HCT116 (cell line): ENCODE measurements around the gene SORCS2.

Experiments used
- POLR2A ChIP-seq: IDR thresholded peaks from 2 replicates; pipeline ENCODE4 v1.7.0; 2011; ENCODE audit warnings: borderline replicate concordance; ENCODE audit not compliant: insufficient read depth, insufficient read length; ENCODE audit errors: extremely low read depth
- TCF7L2 ChIP-seq: IDR thresholded peaks from 2 replicates; pipeline ENCODE4 v1.7.0; 2011; ENCODE audit warnings: borderline replicate concordance, inconsistent platforms; ENCODE audit not compliant: insufficient read depth, insufficient read length; ENCODE audit errors: extremely low read depth
- TF ChIP-seq, protein P1 (sequence below): IDR thresholded peaks from 2 replicates; pipeline ENCODE4 v1.6.1; 2011; ENCODE audit warnings: mild to moderate bottlenecking, low read length, moderate library complexity; ENCODE audit not compliant: insufficient replicate concordance; ENCODE audit errors: extremely low read depth
- TF ChIP-seq, protein P2 (sequence below), 3 experiments: fragments of 200-600 bp in 1 of 3; sonication (generic) in 1 of 3; IDR thresholded peaks in 2 of 3; conservative IDR thresholded peaks in 1 of 3; 2 replicates each; pipeline ENCODE4 v1.5.1; 2012 to 2017; ENCODE audit warnings: low read depth in 2 of 3, low read length in 2 of 3, antibody characterized with exemption in 1 of 3, borderline replicate concordance in 1 of 3, control low read depth in 1 of 3, mild to moderate bottlenecking in 1 of 3, mixed read lengths in 1 of 3, mixed run types in 1 of 3, moderate library complexity in 1 of 3; ENCODE audit not compliant: insufficient read depth in 1 of 3

DNA sequence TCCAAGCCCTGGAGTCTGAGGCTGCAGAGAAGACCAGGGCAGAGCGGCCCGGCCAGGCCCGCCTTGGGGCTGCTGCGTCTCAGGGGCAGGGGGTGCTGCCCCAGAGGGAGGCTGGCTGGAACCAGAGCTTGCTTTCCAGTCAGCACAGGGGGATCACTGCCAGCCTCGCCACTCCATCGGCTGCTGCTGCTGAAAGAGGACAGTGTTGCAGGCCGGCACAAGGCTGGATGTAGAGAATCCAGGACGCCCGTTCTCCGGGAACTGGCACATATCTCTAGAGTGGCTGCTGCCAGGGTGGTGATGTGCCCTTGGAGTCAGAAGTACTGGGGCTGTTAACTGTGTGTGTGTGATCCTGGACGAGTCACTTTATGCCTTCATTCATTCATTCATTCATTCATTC, 31.9 kb upstream of the SORCS2 start:
- TF ChIP-seq, protein P1, sequence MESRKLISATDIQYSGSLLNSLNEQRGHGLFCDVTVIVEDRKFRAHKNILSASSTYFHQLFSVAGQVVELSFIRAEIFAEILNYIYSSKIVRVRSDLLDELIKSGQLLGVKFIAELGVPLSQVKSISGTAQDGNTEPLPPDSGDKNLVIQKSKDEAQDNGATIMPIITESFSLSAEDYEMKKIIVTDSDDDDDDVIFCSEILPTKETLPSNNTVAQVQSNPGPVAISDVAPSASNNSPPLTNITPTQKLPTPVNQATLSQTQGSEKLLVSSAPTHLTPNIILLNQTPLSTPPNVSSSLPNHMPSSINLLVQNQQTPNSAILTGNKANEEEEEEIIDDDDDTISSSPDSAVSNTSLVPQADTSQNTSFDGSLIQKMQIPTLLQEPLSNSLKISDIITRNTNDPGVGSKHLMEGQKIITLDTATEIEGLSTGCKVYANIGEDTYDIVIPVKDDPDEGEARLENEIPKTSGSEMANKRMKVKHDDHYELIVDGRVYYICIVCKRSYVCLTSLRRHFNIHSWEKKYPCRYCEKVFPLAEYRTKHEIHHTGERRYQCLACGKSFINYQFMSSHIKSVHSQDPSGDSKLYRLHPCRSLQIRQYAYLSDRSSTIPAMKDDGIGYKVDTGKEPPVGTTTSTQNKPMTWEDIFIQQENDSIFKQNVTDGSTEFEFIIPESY = no peak
- TF ChIP-seq TCF7L2 (no peak), POLR2A (no peak)
- TF ChIP-seq, protein P2, sequence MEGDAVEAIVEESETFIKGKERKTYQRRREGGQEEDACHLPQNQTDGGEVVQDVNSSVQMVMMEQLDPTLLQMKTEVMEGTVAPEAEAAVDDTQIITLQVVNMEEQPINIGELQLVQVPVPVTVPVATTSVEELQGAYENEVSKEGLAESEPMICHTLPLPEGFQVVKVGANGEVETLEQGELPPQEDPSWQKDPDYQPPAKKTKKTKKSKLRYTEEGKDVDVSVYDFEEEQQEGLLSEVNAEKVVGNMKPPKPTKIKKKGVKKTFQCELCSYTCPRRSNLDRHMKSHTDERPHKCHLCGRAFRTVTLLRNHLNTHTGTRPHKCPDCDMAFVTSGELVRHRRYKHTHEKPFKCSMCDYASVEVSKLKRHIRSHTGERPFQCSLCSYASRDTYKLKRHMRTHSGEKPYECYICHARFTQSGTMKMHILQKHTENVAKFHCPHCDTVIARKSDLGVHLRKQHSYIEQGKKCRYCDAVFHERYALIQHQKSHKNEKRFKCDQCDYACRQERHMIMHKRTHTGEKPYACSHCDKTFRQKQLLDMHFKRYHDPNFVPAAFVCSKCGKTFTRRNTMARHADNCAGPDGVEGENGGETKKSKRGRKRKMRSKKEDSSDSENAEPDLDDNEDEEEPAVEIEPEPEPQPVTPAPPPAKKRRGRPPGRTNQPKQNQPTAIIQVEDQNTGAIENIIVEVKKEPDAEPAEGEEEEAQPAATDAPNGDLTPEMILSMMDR (IDR thresholded peaks at IDR 0.05 in 2 of 3, conservative IDR thresholded peaks at IDR 0.05 in 1 of 3; ENCODE audit: borderline replicate concordance in 1 of 3, insufficient read depth in 1 of 3, low read depth in 2 of 3, low read length in 2 of 3) = no peak
